ENCODE measurements around the gene WIPF1.

WIPF1 gene

GRCh38 chr2:174597345-174598047, at the start of gene WIPF1:
Gene WIPF1 (minus strand): TSS chr2:174597804. CDS start chr2:174585573, 12,231 bp downstream.
- DNase-seq (ENCODE audit: low read depth, low spot score), result no peak

DNA sequence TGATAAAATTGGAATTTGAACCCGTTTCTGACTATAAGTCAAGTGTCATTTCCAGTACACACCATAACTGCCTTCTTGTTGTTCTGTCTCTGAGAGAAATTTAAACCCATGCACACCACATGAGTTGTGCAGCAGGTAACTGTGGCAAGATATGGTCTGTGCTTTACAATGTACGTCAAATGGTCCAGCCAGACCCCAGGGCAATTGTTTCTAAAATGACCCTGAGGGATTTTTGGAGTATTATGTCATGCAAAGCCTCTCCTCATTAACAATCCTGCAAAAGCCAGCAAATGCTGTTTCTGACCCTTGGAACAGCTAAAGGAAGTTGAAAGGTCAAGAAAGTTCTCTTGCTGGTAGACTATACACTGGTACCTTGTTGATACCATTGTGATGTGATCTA, 47.7 kb upstream of the WIPF1 start:
- no peak for DNase-seq (ENCODE audit: low read depth, low spot score)

GRCh38 chr2:174644406-174644805, 46.8 kb upstream of the WIPF1 start:
- DNase-seq (ENCODE audit: low read depth, low spot score), result no peak

DNA sequence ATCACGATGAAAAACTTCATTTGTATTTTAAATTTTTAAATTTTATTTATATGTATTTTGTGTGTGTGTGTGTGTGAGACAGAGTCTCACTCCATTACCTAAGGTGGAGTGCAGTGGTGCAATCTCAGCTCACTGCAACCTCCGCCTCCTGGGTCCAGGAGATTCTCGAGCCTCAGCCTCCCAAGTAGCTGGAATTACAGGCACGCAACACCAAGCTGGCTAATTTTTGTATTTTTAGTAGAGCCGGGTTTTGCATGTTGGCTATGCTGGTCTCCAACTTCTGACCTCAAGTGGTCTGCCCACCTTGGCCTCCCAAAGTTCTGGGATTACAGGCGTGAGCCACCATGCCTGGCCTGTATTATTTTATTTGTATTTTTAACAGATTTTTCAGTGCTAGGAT, 45.8 kb upstream of the WIPF1 start:
- no peak for DNase-seq (ENCODE audit: low read depth, low spot score)

DNA sequence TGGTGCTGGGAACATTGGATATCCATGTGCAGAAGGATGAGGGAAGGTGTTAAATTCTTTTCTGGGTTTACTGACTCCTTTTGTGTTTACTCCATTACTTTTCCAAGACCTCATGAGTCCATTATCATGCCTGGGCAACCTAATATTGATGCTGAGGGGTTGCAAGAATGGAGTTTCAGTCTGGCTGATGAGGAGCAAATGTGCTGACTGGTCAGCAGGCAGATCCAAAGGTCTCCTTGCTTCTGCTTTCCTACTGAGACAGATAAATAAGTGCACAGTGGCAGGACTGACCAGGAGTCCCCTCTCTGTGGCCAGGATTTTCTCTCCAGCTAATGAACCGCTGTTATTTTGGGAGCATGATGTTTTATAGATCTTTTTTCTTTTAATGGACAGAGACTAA, 43.6 kb upstream of the WIPF1 start:
- no peak for DNase-seq (ENCODE audit: low read depth, low spot score)

GRCh38 chr2:174636987-174637386, 39.4 kb upstream of the WIPF1 start:
- no peak for DNase-seq (ENCODE audit: low read depth, low spot score)

GRCh38 chr2:174635776-174636404, 38.3 kb upstream of the WIPF1 start:
- DNase-seq (ENCODE audit: low read depth, low spot score), result no peak

- DNase-seq (ENCODE audit: low read depth, low spot score), result no peak
These were observed 37.5 kb upstream of the WIPF1 start for GRCh38 chr2:174635015-174635593.

- no peak for DNase-seq (ENCODE audit: low read depth, low spot score)
These were observed 36.8 kb upstream of the WIPF1 start for GRCh38 chr2:174634130-174635014.

DNA sequence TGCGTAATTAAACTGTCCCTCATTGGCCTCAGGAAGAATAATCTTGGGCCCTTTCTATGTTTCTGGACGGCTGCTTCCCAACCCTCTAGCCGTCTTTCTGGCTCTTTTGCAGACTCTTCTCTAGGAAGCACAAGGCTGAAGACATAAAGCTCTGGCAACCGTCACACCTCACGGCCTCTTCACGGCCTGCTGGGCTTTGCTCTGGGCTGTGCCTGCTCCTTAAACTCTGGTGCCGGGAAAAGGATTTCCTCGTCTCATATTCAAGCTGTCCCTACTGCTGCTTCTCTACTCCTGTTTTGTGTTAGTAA, 36.0 kb upstream of the WIPF1 start:
- DNase-seq (ENCODE audit: low read depth, low spot score), result no peak

GRCh38 chr2:174632841-174633622, 35.4 kb upstream of the WIPF1 start:
- DNase-seq (ENCODE audit: low read depth, low spot score), result no peak

- no peak for DNase-seq (ENCODE audit: low read depth, low spot score)
These were observed 33.7 kb upstream of the WIPF1 start for GRCh38 chr2:174631009-174631981.

- DNase-seq (ENCODE audit: low read depth, low spot score), result no peak
These were observed 32.5 kb upstream of the WIPF1 start for GRCh38 chr2:174630107-174630506.

GRCh38 chr2:174629506-174629905, 31.9 kb upstream of the WIPF1 start:
- DNase-seq (ENCODE audit: low read depth, low spot score), result no peak

DNA sequence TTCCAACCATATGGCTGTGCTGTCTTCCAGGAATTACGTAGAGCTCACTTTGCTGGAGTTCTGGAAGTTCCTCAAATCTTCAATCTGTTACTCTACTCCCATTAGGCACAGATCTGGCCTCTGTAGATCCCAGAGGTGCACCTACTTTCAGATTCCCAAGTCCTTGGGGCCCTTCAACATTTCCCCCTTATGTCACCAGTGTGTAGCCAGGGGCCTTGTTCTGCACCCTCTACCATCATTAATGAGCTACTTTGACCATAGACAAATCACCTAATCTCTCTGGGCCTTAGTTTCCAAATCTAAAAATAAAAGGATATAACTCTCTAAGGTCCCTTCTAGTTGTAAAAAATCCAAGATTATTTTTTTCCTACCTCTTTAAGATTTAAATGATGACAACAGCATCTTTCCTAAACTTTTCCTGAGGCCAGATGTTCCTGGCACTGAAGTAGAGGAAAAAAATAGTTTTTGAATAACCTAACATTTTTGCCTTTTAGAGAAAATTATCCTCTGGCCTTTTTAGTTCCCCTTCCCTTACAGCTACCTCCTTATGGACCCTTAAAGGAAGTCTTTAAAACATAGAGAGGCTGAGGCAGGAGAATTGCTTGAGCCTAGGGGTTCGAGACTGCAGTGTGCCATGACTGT, 31.0 kb upstream of the WIPF1 start:
- DNase-seq (ENCODE audit: low read depth, low spot score), result no peak

DNA sequence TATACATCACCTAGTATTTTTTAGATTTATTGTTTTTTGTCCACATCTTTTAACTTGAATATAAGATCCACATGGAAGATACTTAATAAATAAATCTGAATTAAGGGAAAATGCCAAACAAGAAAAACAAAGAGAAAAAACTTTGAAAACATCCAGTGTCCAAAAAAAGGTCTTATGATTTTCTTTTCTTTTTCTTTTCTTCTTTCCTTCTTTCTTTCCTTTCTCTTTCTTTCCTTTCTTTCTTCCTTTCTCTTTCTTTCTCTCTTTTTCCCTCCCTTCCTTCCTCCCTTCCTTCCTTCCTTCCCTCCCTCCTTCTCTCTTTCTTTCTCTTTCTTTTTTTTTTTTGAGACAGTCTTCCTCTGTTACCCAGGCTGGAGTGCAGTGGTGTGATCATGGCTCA, 29.6 kb upstream of the WIPF1 start:
- DNase-seq (ENCODE audit: low read depth, low spot score), result no peak

DNA sequence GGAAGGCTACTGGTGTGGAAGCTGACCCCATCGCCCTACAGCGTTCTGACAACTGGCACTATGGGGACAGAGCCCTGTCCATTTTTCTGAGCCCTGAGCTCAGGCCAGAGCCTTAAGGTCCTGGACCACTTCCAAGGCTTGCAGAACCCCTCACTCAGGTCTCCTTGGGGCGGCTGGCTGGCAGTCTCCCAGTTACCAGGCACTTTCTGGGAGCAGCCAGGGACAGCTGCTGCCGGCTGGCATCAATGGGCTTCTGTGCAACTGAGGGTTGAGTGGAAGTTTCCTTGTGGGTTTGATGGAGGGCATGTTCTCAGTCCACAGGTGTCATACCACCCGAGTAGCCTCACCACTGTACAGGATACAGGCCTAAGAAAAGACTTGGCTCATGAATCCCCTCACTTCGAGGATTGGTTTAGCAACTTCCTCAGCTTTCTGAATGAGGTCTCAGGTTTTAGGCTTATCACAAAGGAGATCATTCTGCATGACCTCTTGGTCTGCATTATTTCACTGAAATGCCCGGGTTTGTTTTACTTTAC, 27.4 kb upstream of the WIPF1 start:
- no peak for DNase-seq (ENCODE audit: low read depth, low spot score)

DNA sequence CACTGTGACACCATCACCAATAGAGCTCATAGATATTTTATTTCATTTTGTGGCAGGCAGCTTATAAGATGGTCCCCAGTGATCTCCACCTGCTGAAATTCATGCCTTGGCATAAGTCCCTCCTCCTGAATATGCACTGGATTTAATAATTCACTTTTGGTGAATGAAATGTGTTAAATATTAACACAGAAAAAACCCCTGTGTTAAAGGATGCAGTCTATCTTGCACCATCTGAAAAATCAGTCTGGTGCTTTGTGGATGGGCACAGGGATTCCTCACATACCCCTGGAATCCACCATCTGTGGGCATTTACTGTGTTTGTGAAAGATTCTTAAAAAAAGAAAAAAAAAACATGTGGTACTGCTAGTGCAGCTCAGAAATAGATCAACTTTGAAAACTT, 26.1 kb upstream of the WIPF1 start:
- no peak for DNase-seq (ENCODE audit: low read depth, low spot score)

DNA sequence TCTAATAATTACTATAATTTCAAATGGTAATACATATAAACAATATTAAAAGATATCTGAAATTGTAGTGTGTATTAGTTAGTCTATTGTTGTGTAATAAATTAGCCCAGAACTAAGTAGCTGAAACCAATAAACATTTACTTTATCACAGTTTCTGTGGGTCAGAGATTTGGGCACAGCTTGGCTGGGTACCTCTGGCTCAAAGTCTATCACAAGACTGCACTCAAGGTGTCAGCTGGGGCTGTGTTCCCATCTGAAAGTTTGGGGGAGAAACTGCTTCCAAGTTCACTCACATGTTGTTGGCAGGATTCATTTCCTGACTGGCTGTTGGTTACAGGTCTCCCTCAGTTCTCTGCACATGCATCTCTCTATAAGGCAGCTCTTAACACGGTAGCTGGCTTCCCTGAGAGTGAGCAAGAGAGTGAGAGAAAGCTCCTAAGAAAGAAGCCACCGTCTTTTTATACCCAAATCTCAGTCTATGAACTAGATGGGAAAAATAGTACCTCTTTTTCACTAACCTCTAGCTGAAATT, 25.6 kb upstream of the WIPF1 start:
- DNase-seq (ENCODE audit: low read depth, low spot score), result no peak
